T-helper 1 cell treated with Interleukin-12 subunit alpha and Interleukin-12 subunit beta and Interleukin-4 antibody, amounts not matched to agents 30 ng/mL and 1 ng/mL, for 36 hours (primary cell): ENCODE data around the gene PEF1. TPM values are rescaled to one million over a fixed set of nuclear protein-coding genes. Genes with fewer than 3 reads are reported as not detected.

Source experiments
- intact Hi-C: fragments of 100-400 bp; cut with micrococcal nuclease; formaldehyde crosslinking; loops from one replicate; pipeline ENCODE4 v1.15.1; 2024
- total RNA-seq: library from RNA; stranded (reverse); gene quantifications from 2 replicates; pipeline ENCODE4 v1.2.3, GENCODE V29; 2022

The PEF1 gene
- total RNA-seq, 1 donor from 2014 or later: 53.3 TPM

GRCh38 chr1:31655756-31656155 lies 11.1 kb upstream of the PEF1 start:
- intact Hi-C loops: no loop called here

DNA sequence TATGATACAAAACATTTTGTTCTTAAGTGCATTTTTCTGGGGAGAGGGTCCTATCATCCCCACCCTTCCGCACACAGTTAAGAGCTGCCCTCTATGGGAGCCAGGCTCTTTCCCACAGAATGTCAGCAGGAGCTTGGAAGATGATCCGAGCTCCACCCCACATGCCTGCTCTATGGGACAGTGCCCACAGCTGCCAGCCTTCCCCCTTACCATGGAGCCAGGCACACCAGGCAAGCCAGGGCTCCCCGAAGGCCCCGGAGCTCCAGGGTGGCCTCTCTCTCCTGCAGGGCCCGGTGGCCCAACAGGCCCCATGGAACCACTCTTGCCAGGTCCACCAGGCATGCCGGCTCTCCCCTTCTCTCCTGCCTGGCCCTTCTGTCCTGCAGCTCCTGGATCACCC lies 10.4 kb upstream of the PEF1 start:
- intact Hi-C loops: no loop called here

- intact Hi-C loops: no loop called here
These were observed 9.7 kb upstream of the PEF1 start for GRCh38 chr1:31654474-31654776.

- intact Hi-C loops: no loop called here
These were observed 9.2 kb upstream of the PEF1 start for GRCh38 chr1:31653717-31654473.

DNA sequence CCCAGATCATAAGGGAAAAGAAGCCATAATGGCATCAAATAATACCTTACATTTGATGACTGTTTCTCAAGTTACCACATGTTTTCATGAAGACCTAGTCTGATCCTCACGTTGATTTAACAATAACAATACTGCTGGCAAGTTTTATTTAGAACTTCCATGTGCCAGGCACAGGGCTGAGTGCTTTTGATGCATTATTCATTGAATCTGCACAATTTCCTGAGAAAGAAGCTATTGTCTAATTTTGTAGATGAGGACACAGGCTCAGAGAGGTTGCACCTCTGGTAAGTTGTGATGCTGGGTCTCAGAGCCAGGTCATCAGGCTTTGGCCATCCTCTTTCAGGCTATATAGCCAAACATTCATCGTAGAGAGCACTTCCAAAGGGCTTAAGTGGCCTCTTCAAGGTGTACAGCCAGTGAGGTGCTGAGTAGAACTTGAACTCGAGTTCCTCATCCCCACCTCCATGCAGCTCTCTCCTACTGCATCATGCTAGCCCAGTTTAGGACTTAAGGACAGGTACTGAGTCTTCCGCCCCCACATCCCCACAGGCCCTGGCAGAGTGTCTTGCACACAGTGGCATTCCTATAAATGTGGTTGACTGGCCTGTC lies 8.3 kb upstream of the PEF1 start:
- intact Hi-C loops: no loop called here

GRCh38 chr1:31651766-31652165 lies 7.1 kb upstream of the PEF1 start:
- intact Hi-C loops: no loop called here

DNA sequence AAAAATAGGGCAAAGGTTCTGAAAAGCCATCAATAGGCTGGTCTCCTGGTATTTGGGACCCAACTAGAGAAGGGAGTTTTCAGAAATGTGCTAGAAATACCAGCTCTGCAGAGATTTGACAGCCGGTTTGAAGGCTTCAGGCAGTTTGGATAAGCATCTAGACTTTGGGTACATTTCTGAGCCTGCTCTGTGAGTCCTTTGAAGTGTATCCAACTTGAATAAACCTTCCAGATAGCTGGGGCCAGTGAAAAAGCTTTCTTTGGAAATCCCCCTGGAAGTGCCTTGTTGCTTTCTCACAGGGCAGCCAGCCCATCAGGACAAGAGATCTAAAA lies 6.4 kb upstream of the PEF1 start:
- intact Hi-C loops: no loop called here

GRCh38 chr1:31650161-31651088 lies 5.7 kb upstream of the PEF1 start:
- intact Hi-C loops: no loop called here

- intact Hi-C loops: loop anchor here (10.0 kb wide), 3 partner anchors 286 to 1706 kb away; partner anchors contain the start of gene PTP4A2
These were observed 4.1 kb upstream of the PEF1 start for GRCh38 chr1:31648641-31649357.

DNA sequence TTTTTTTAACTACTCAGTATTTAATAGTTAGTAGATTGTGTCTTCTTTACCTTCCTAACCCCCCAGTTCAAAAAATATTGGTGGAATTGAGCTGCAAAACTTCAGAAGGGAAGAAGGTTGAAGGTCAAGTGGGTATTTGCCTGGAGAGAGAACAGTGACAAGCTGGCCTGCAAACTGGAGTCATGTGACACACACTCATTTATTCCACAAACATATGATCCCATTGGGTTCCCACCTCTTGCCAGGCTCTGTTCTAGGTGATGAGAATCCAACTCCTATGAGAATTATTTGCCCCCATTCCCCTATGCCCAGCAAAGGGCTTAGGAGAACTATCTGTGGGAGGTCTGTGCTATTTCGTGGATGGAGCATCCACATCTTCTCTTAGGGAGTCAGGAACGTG lies 3.5 kb upstream of the PEF1 start:
- intact Hi-C loops: loop anchor here (10.0 kb wide), 3 partner anchors 287 to 1707 kb away; partner anchors contain the start of gene PTP4A2

DNA sequence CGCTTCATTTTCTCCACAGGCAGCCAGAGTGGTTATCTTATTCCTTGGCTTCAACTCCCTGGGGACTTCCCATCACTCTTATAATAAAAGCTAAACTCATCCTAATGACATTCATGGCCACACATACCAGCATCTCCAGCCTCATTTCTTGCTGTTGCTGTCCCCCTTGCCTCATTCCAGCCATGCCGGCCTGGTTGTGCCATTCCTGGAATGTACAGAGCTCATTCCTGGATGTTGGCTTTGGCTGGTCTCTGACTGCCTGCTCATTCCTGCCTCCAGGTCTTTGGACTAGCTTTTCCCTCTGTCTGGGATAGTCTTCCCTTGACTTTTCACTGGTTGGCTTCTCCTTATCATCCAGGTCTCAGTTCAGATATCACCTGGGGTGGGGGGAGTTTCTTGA lies 2.4 kb upstream of the PEF1 start:
- intact Hi-C loops: loop anchor here (10.0 kb wide), 3 partner anchors 288 to 1708 kb away; partner anchors contain the start of gene PTP4A2

GRCh38 chr1:31646259-31646960 lies 1.7 kb upstream of the PEF1 start:
- intact Hi-C loops: loop anchor here (10.0 kb wide), 3 partner anchors 288 to 1708 kb away; partner anchors contain the start of gene PTP4A2

GRCh38 chr1:31645274-31645568 lies 545 bp upstream of the PEF1 start:
- intact Hi-C loops: loop anchor here (1.0 to 10.0 kb wide), 8 partner anchors 116 to 1710 kb away; partner anchors contain the start of genes BSDC1, HDAC1, PTP4A2 and PUM1

GRCh38 chr1:31643976-31644559 lies 608 bp downstream of the PEF1 start:
- intact Hi-C loops: loop anchor here (1.0 to 10.0 kb wide), 12 partner anchors 117 to 1711 kb away; partner anchors contain the start of genes KHDRBS1, KPNA6, PTP4A2 and PUM1

- intact Hi-C loops: loop anchor here (10.0 kb wide), 3 partner anchors 292 to 1712 kb away; partner anchors contain the start of gene PTP4A2
These were observed 1.8 kb downstream of the PEF1 start for GRCh38 chr1:31642897-31643296.

- intact Hi-C loops: loop anchor here (10.0 kb wide), 3 partner anchors 292 to 1712 kb away; partner anchors contain the start of gene PTP4A2
These were observed 2.3 kb downstream of the PEF1 start for GRCh38 chr1:31642366-31642765.

GRCh38 chr1:31640964-31641363 lies 3.7 kb downstream of the PEF1 start:
- intact Hi-C loops: loop anchor here (10.0 kb wide), 3 partner anchors 294 to 1714 kb away; partner anchors contain the start of gene PTP4A2

DNA sequence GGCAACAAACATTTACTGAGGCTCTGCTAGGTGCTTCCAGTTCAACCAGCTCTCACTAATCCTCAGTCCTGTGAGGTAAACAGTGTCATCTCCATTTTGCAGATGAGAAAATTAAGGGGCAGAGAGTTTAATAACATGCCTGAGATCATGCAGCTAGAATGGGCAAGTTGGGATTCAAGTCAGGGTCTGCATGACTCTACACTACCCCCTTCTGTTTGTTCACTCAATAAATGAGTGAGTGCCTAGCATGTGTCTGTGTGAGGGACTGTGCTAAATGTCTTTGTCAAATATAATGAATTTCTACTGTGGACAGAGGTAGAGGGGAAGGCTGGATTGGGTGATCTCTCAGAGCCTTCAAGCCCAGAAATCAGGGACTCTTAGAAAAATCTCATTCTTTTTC lies 4.5 kb downstream of the PEF1 start:
- intact Hi-C loops: loop anchor here (10.0 kb wide), 3 partner anchors 295 to 1715 kb away; partner anchors contain the start of gene PTP4A2

DNA sequence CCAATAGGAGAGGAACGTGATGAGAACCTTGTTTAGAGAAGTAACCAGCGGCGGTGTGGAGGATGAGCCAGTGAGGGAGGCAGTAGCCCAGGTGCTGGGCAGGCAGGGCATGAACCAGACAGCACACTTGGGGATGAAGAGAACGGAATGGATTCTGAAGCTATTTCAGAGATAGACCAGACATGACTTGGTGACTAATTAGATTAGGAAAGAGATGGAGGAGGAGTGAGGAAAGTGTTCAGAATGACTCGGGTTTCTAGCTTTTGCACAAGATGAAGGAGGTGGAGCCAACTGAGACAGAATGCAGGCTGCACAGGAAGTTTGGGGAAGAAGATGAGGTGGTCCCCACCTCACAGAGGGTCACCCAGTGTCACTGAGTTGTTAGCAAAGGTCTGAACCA lies 5.1 kb downstream of the PEF1 start:
- intact Hi-C loops: no loop called here
